ENCODE measurements around the gene VAV1. TPM values are rescaled to one million over a fixed set of nuclear protein-coding genes. Genes with fewer than 3 reads are reported as not detected.
A peak's percentile ranks its signal among the peaks of the same experiment; 100 is the strongest.

VAV1 gene
- total and polyA plus RNA-seq, 9 of the 15 experiments (the other 6 are each of a cell fraction or from before 2014, with no cell fraction given), result 0.46 to 20.1 (median 11.1) TPM

DNA sequence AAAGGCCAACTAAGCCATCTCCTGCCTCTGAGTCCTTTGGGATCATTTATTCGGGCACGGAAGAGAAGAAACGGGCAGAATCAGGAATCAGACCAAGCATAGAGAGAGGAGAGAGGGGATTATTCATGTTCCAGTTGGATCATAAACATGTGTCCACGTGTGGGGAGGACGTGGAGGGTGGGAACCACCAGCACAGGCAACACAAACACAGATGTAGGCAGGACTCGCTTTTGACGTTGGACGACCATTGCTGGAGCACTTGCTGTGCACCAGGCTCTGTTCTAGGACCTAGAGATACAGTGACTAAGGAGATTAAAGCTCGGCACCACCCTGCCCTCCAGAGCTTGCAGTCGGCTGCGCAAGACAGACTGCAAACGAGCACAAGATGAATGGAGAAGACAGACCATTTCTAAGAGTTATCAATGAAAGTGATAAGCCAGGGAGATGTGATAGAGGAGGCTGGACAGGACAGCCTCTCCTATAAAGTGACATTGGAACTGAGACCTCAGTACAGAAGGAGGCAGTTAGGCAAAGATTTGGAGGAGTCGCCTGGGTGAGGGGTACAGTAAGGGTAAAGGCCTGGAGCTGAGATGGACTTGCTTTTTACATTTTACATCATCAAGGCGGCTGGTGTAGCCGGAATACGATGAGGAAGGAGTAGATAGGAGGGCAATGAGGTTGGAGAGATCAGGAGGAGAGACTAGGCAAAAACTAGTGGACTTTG lies 6.0 kb upstream of the VAV1 start (continued):
- TF ChIP-seq, protein P1, sequence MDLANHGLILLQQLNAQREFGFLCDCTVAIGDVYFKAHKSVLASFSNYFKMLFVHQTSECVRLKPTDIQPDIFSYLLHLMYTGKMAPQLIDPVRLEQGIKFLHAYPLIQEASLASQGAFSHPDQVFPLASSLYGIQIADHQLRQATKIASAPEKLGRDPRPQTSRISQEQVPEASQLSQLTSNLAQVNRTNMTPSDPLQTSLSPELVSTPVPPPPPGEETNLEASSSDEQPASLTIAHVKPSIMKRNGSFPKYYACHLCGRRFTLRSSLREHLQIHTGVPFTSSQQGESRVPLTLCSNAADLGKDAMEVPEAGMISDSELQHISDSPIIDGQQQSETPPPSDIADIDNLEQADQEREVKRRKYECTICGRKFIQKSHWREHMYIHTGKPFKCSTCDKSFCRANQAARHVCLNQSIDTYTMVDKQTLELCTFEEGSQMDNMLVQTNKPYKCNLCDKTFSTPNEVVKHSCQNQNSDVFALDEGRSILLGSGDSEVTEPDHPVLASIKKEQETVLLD (IDR thresholded peaks at IDR 0.05), result no peak
- no peak for TF ChIP-seq MAZ (CRISPR knock-in tag; conservative IDR thresholded peaks at IDR 0.05 in 1 of 2, IDR thresholded peaks at IDR 0.05 in 1 of 2)
- TF ChIP-seq ZEB2 (IDR thresholded peaks at IDR 0.05), result no peak
- TF ChIP-seq, protein P2, sequence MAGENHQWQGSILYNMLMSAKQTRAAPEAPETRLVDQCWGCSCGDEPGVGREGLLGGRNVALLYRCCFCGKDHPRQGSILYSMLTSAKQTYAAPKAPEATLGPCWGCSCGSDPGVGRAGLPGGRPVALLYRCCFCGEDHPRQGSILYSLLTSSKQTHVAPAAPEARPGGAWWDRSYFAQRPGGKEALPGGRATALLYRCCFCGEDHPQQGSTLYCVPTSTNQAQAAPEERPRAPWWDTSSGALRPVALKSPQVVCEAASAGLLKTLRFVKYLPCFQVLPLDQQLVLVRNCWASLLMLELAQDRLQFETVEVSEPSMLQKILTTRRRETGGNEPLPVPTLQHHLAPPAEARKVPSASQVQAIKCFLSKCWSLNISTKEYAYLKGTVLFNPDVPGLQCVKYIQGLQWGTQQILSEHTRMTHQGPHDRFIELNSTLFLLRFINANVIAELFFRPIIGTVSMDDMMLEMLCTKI (IDR thresholded peaks at IDR 0.05; ENCODE audit: partially characterized antibody), result no peak
- TF ChIP-seq, protein P3, sequence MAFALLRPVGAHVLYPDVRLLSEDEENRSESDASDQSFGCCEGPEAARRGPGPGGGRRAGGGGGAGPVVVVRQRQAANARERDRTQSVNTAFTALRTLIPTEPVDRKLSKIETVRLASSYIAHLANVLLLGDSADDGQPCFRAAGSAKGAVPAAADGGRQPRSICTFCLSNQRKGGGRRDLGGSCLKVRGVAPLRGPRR (CRISPR knock-in tag; IDR thresholded peaks at IDR 0.05), result no peak
- no peak for TF ChIP-seq NCOA6 (IDR thresholded peaks at IDR 0.05)
- no peak for TF ChIP-seq ILF3 (IDR thresholded peaks at IDR 0.05; ENCODE audit: borderline replicate concordance)
- no peak for TF ChIP-seq SP2 (IDR thresholded peaks at IDR 0.05; ENCODE audit: extremely low read depth, low read depth, low read length, poor library complexity, severe bottlenecking)
- no peak for TF ChIP-seq ZNF175 (CRISPR knock-in tag; IDR thresholded peaks at IDR 0.05; ENCODE audit: low read depth)
- 0 out of 2 replicates have a peak, but pooled peaks have one; percentile 38 for TF ChIP-seq NR1H2 (CRISPR knock-in tag; IDR thresholded peaks at IDR 0.05)
- no peak for TF ChIP-seq NR3C1 (CRISPR knock-in tag; IDR thresholded peaks at IDR 0.05)
- no peak for TF ChIP-seq ZNF224 (CRISPR knock-in tag; IDR thresholded peaks at IDR 0.05)
- no peak for TF ChIP-seq ZBED1 (IDR thresholded peaks at IDR 0.05)
- no peak for TF ChIP-seq NFYB (IDR thresholded peaks at IDR 0.05; ENCODE audit: extremely low read depth, insufficient read length)
- TF ChIP-seq ZNF668 (CRISPR knock-in tag; IDR thresholded peaks at IDR 0.05), result no peak
- TF ChIP-seq, protein P4, sequence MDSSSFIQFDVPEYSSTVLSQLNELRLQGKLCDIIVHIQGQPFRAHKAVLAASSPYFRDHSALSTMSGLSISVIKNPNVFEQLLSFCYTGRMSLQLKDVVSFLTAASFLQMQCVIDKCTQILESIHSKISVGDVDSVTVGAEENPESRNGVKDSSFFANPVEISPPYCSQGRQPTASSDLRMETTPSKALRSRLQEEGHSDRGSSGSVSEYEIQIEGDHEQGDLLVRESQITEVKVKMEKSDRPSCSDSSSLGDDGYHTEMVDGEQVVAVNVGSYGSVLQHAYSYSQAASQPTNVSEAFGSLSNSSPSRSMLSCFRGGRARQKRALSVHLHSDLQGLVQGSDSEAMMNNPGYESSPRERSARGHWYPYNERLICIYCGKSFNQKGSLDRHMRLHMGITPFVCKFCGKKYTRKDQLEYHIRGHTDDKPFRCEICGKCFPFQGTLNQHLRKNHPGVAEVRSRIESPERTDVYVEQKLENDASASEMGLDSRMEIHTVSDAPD (CRISPR knock-in tag; IDR thresholded peaks at IDR 0.05), result no peak
- no peak for TF ChIP-seq NFATC3 (IDR thresholded peaks at IDR 0.05)
- no peak for TF ChIP-seq EHMT2 (IDR thresholded peaks at IDR 0.05)
- TF ChIP-seq EGR1 (conservative IDR thresholded peaks at IDR 0.05), result no peak
- no peak for TF ChIP-seq CHD1 (IDR thresholded peaks at IDR 0.05; ENCODE audit: low read length)
- no peak for TF ChIP-seq ZC3H4 (CRISPR knock-in tag; IDR thresholded peaks at IDR 0.05; ENCODE audit: borderline replicate concordance)
- TF ChIP-seq, protein P5, sequence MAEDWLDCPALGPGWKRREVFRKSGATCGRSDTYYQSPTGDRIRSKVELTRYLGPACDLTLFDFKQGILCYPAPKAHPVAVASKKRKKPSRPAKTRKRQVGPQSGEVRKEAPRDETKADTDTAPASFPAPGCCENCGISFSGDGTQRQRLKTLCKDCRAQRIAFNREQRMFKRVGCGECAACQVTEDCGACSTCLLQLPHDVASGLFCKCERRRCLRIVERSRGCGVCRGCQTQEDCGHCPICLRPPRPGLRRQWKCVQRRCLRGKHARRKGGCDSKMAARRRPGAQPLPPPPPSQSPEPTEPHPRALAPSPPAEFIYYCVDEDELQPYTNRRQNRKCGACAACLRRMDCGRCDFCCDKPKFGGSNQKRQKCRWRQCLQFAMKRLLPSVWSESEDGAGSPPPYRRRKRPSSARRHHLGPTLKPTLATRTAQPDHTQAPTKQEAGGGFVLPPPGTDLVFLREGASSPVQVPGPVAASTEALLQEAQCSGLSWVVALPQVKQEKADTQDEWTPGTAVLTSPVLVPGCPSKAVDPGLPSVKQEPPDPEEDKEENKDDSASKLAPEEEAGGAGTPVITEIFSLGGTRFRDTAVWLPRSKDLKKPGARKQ (CRISPR knock-in tag; IDR thresholded peaks at IDR 0.05), result no peak
- TF ChIP-seq CBFA2T2 (conservative IDR thresholded peaks at IDR 0.05), result no peak
- no peak for TF ChIP-seq POLR2G (IDR thresholded peaks at IDR 0.05; ENCODE audit: low read depth, low read length)

Measured in K562 (cell line).